Activated B cell treated with CpG ODN at 0.5 μM for 24 hours (primary cell): ENCODE data around the gene NAA80. TPM values are rescaled to one million over a fixed set of nuclear protein-coding genes. Genes with fewer than 3 reads are reported as not detected.
A peak's percentile ranks its signal among the peaks of the same experiment; 100 is the strongest.

Experiments used
- ATAC-seq: fragments of 200-7000 bp; cut with Tn5 transposase; one replicate; pipeline ENCODE4 v1.10.0; 2021; ENCODE audit warnings: low read depth, mild to moderate bottlenecking, moderate library complexity
- CTCF ChIA-PET: fragments of 350-600 bp; sonication (Branson Sonifier 250); formaldehyde crosslinking; loops from one replicate; lab custom pipeline; 2021; ENCODE audit warnings: antibody characterized with exemption; lab: Charles Lee
- POLR2A ChIA-PET: fragments of 350-600 bp; sonication (Branson Sonifier 250); formaldehyde crosslinking; loops from one replicate; lab custom pipeline; 2021; ENCODE audit warnings: antibody characterized with exemption; lab: Charles Lee
- DNase-seq: peaks from one replicate; pipeline ENCODE4 v3.0.0; 2022
- H3K27ac Mint-ChIP-seq: one replicate; pipeline ENCODE4 v1.8.0; 2020; ENCODE audit warnings: mixed read lengths
- H3K27me3 Mint-ChIP-seq: one replicate; pipeline ENCODE4 v1.8.0; 2021; ENCODE audit warnings: mixed read lengths
- H3K36me3 Mint-ChIP-seq: one replicate; pipeline ENCODE4 v1.8.0; 2021; ENCODE audit warnings: low read depth, mixed read lengths
- H3K4me1 Mint-ChIP-seq: one replicate; pipeline ENCODE4 v1.8.0; 2021; ENCODE audit warnings: mixed read lengths
- H3K4me3 Mint-ChIP-seq: one replicate; pipeline ENCODE4 v1.8.0; 2020; ENCODE audit warnings: mild to moderate bottlenecking, mixed read lengths
- H3K9me3 Mint-ChIP-seq: one replicate; pipeline ENCODE4 v1.8.0; 2020; ENCODE audit warnings: mixed read lengths
- CTCF ChIP-seq: fragments of 200-600 bp; IDR thresholded peaks from one replicate; pipeline ENCODE4 v1.8.0; 2022; ENCODE audit warnings: antibody characterized with exemption, mild to moderate bottlenecking
- intact Hi-C: fragments of 100-400 bp; cut with micrococcal nuclease; formaldehyde crosslinking; loops from one replicate; pipeline ENCODE4 v1.15.1; 2024
- total RNA-seq: library from RNA; stranded (reverse); gene quantifications from 2 replicates; pipeline ENCODE4 v1.2.3, GENCODE V29; 2022

NAA80 gene
- total RNA-seq, 1 donor from 2014 or later = 24.8 TPM

DNA sequence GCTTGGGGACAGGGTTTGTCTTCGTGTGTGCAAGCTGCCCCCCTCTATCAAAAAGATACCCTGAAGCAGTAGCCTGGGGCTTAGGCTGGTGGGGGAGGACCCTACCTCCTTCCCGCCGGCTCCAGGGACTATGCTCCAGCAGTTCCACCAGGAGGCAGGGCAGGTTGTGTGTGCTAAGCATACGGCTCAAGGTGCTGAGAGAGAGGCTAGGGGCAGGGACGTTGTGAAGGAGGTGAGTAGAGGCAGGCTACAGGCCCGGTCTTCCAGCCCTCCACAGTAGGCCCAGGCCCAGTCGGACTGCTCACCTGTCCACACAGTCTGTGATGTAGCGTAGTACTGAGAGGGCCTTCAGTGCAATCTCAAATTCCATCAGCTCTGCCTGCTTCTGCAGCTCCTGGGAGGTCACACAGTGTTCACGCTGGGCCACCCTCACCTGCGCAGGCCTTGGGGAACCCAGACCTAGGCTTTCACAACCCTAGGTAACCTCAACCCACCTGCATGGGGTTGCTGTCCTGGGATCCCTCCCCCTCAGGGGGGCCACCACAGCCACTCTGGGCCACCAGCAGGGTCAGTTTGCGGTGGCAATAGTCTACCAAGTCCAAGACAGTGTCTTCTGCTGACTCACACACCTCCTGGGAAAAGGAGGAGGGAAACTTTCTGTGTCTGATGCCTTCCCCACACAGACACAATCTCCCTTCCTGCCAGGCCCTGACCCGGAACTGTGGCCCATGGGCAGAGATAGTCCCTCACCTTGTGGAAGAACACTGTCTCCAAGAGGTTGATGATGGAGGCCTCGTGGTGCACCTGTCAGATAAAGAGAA is 43.8 kb upstream of the NAA80 start:
- no peak overlapping the region for H3K4me3 Mint-ChIP-seq
- CTCF ChIA-PET = no interaction called here
- DNase-seq = no peak
- TF ChIP-seq CTCF = no peak
- POLR2A ChIA-PET = interaction anchor here (1.0 to 1.4 kb wide), 3 partner anchors 8 to 226 kb away, joined by 3 to 6 read pairs (median 5); partner anchors contain the start of genes CYB561D2, HEMK1 and NPRL2
- H3K27me3 Mint-ChIP-seq = no peaks in the 10 kb centered on the region
- H3K4me1 Mint-ChIP-seq = peaks cover 55% of the 10 kb centered on the region
- H3K27ac Mint-ChIP-seq = peak overlapping the region; percentile 41
- H3K9me3 Mint-ChIP-seq = no peaks in the 10 kb centered on the region
- intact Hi-C loops = no loop called here
- ATAC-seq = no peak
- peaks cover 7% of the 10 kb centered on the region for H3K36me3 Mint-ChIP-seq

- no peak for TF ChIP-seq CTCF
- peaks cover 51% of the 10 kb centered on the region for H3K4me1 Mint-ChIP-seq
- ATAC-seq (no peak), DNase-seq (no peak)
- intact Hi-C loops = no loop called here
- no peaks in the 10 kb centered on the region for H3K27me3 Mint-ChIP-seq
- ChIA-PET POLR2A (interaction anchor here (1.0 to 3.2 kb wide), 3 partner anchors 8 to 43 kb away, joined by 3 to 15 read pairs (median 6); partner anchors contain the start of genes CYB561D2, HYAL3, NAA80 and NPRL2), CTCF (no interaction called here)
- H3K9me3 Mint-ChIP-seq = no peaks in the 10 kb centered on the region
- H3K36me3 Mint-ChIP-seq = peaks cover 4% of the 10 kb centered on the region
- peak overlapping the region; percentile 46 for H3K27ac Mint-ChIP-seq
- H3K4me3 Mint-ChIP-seq = peak overlapping the region; percentile 48
Measured at GRCh38 chr3:50341996-50342650, 42.9 kb upstream of the NAA80 start.

DNA sequence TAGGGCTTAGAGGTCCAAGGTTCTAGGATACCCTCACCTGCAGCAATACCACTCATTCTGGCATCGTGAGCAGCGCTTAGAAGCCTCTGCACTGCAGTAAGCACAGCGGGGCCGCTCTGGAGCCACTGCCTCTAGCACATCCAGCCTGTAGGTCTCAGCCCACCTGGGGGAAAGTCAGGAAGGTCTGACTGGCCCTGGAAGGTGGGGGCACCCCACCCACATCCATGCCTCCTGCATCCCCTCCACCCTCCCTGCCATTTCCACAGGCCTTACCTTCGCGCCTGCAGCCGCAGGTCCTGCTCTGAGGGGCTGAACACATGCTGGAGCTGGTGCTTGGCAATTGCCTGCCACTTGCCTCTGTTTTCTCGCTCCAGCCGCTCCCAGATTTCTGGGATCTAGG is 42.3 kb upstream of the NAA80 start:
- TF ChIP-seq CTCF = no peak
- Mint-ChIP-seq H3K27me3 (no peaks in the 10 kb centered on the region), H3K36me3 (peaks cover 6% of the 10 kb centered on the region), H3K27ac (peak overlapping the region; percentile 96), H3K4me3 (peak overlapping the region; percentile 95), H3K9me3 (no peaks in the 10 kb centered on the region), H3K4me1 (peaks cover 52% of the 10 kb centered on the region)
- ATAC-seq (no peak), DNase-seq (no peak)
- ChIA-PET POLR2A (interaction anchor here (0.7 to 6.5 kb wide), 11 partner anchors 7 to 1065 kb away, joined by 3 to 195 read pairs (median 6); partner anchors contain the start of genes CYB561D2, GNAI2, HEMK1 and HYAL2), CTCF (no interaction called here)
- intact Hi-C loops = no loop called here

DNA sequence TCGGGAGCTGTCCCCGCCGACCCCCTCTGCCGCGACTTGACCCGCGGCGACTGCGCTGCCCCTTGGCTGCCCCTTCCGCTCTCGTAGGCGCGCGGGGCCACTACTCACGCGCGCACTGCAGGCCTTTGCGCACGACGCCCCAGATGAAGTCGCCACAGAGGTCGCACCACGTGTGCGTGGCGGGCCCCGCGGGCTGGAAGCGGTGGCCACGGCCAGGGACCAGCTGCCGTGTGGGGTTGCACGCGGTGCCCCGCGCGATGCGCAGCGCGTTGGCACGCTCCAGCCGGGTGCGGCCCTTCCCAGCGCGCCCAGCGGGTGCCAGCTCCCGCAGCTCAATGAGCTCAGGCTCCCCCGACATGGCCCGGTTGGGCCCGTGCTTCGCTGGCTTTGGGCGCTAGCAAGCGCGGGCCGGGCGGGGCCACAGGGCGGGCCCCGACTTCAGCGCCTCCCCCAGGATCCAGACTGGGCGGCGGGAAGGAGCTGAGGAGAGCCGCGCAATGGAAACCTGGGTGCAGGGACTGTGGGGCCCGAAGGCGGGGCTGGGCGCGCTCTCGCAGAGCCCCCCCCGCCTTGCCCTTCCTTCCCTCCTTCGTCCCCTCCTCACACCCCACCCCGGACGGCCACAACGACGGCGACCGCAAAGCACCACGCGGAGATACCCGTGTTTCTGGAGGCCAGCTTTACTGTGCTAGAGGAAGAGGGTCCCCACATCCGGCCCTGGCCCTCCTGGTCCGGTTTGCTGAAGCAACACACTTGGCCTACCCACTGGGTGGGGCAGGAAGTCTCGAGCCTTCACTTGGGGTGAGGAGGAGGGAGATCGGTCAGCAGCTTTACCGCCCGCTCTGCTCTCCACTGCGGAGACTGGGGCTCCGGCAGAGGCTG is 41.5 kb upstream of the NAA80 start, which contains the start of gene RASSF1:
Gene RASSF1, minus strand, starts transcription at position 389 of the 882 bp plus-strand sequence. Its CDS starts 31 bp downstream, at position 358.
- POLR2A ChIA-PET = interaction anchor here (0.6 to 6.5 kb wide), 17 partner anchors 8 to 1885 kb away, joined by 3 to 195 read pairs (median 4); partner anchors contain the start of genes CYB561D2, GNAI2, HEMK1 and HYAL2
- H3K27me3 Mint-ChIP-seq = no peaks in the 10 kb centered on the region
- peaks cover 55% of the 10 kb centered on the region for H3K4me1 Mint-ChIP-seq
- H3K4me3 Mint-ChIP-seq = peak within 1 kb of the TSS; percentile 95
- TF ChIP-seq CTCF = no peak
- DNase-seq (peak; percentile 61), ATAC-seq (peak; percentile 10)
- intact Hi-C loops = loop anchor here (1.0 kb wide), 1 partner anchor 10 kb away; the partner anchor contains the start of genes CYB561D2 and NPRL2
- peak within 1 kb of the TSS; percentile 98 for H3K27ac Mint-ChIP-seq
- no peaks in the 10 kb centered on the region for H3K9me3 Mint-ChIP-seq
- CTCF ChIA-PET = interaction anchor here (0.9 to 1.8 kb wide), 2 partner anchors 10 to 19 kb away, joined by 3 to 6 read pairs; partner anchors contain the start of genes CYB561D2 and NPRL2
- peaks cover 9% of the 10 kb centered on the region for H3K36me3 Mint-ChIP-seq
